CD8-positive, alpha-beta memory T cell (primary cell): ENCODE results near the gene NSMF. TPM values are rescaled to one million over a fixed set of nuclear protein-coding genes. Genes with fewer than 3 reads are reported as not detected.

ENCODE experiments used
- CTCF ChIA-PET: fragments of 350-600 bp; sonication (Branson Sonifier 250); formaldehyde crosslinking; loops from one replicate; lab custom pipeline; 2021; ENCODE audit warnings: antibody characterized with exemption; lab: Charles Lee
- POLR2A ChIA-PET: fragments of 350-600 bp; sonication (Branson Sonifier 250); formaldehyde crosslinking; loops from one replicate; lab custom pipeline; 2021; ENCODE audit warnings: antibody characterized with exemption; lab: Charles Lee
- DNase-seq, 5 donors: peaks; one replicate each; pipeline versions ENCODE4 v3.0.0 to v3.0.0-alpha.2; 2020 to 2022; ENCODE audit warnings: mixed read lengths in 1 of 5
- H3K27ac ChIP-seq: one replicate; pipeline ENCODE4 v1.7.0; 2013; ENCODE audit warnings: low read depth, mild to moderate bottlenecking, low read length, moderate library complexity
- H3K27me3 ChIP-seq: 2 replicates; pipeline ENCODE4 v1.7.0; 2013; ENCODE audit warnings: low read length, mild to moderate bottlenecking; ENCODE audit not compliant: insufficient read depth, poor library complexity, severe bottlenecking
- H3K36me3 ChIP-seq: 2 replicates; pipeline ENCODE4 v1.7.0; 2013; ENCODE audit warnings: mild to moderate bottlenecking, low read length, moderate library complexity; ENCODE audit not compliant: insufficient read depth
- H3K4me1 ChIP-seq: 2 replicates; pipeline ENCODE4 v1.7.0; 2013; ENCODE audit warnings: mild to moderate bottlenecking, low read length, moderate library complexity; ENCODE audit not compliant: insufficient read depth
- H3K4me3 ChIP-seq: 2 replicates; pipeline ENCODE4 v1.7.0; 2013; ENCODE audit warnings: mild to moderate bottlenecking, low read length
- H3K9me3 ChIP-seq: 2 replicates; pipeline ENCODE4 v1.7.0; 2013; ENCODE audit warnings: mild to moderate bottlenecking, low read length
- H3K27ac Mint-ChIP-seq, 8 donors: one replicate each; pipeline ENCODE4 v1.8.0; 2020 to 2021; ENCODE audit warnings: mixed read lengths in 8 of 8, mild to moderate bottlenecking in 6 of 8, inconsistent platforms in 3 of 8, moderate library complexity in 3 of 8
- H3K27me3 Mint-ChIP-seq, 2 donors: one replicate each; pipeline ENCODE4 v1.8.0; 2020 to 2021; ENCODE audit warnings: mixed read lengths in 2 of 2, mild to moderate bottlenecking in 1 of 2, moderate library complexity in 1 of 2
- H3K36me3 Mint-ChIP-seq, 3 donors: one replicate each; pipeline ENCODE4 v1.8.0; 2020 to 2021; ENCODE audit warnings: mixed read lengths in 3 of 3, inconsistent platforms in 1 of 3, mild to moderate bottlenecking in 1 of 3
- H3K4me1 Mint-ChIP-seq, 3 donors: one replicate each; pipeline ENCODE4 v1.8.0; 2020 to 2021; ENCODE audit warnings: mixed read lengths in 3 of 3, inconsistent platforms in 1 of 3, mild to moderate bottlenecking in 1 of 3
- H3K4me3 Mint-ChIP-seq, 7 donors: one replicate each; pipeline ENCODE4 v1.8.0; 2020 to 2021; ENCODE audit warnings: mixed read lengths in 7 of 7, mild to moderate bottlenecking in 6 of 7, moderate library complexity in 4 of 7, inconsistent platforms in 2 of 7
- H3K9me3 Mint-ChIP-seq, 5 donors: one replicate each; pipeline ENCODE4 v1.8.0; 2020 to 2022; ENCODE audit warnings: mixed read lengths in 5 of 5, mild to moderate bottlenecking in 3 of 5, moderate library complexity in 2 of 5, inconsistent platforms in 1 of 5
- polyA plus RNA-seq: library from polyadenylated mRNA; unstranded; fragments of 300-500 nt; fragmentation: Illumina TruSeq; gene quantifications from one replicate; pipeline ENCODE4 v1.2.3, GENCODE V29; 2021
- total RNA-seq, 2 experiments: library from RNA; stranded (reverse); gene quantifications; one replicate each; pipeline ENCODE4 v1.2.3, GENCODE V29; 2021

Gene NSMF
- total and polyA plus RNA-seq, 3 experiments from 2014 or later, result 15.4 to 42.8 (median 40.9) TPM

DNA sequence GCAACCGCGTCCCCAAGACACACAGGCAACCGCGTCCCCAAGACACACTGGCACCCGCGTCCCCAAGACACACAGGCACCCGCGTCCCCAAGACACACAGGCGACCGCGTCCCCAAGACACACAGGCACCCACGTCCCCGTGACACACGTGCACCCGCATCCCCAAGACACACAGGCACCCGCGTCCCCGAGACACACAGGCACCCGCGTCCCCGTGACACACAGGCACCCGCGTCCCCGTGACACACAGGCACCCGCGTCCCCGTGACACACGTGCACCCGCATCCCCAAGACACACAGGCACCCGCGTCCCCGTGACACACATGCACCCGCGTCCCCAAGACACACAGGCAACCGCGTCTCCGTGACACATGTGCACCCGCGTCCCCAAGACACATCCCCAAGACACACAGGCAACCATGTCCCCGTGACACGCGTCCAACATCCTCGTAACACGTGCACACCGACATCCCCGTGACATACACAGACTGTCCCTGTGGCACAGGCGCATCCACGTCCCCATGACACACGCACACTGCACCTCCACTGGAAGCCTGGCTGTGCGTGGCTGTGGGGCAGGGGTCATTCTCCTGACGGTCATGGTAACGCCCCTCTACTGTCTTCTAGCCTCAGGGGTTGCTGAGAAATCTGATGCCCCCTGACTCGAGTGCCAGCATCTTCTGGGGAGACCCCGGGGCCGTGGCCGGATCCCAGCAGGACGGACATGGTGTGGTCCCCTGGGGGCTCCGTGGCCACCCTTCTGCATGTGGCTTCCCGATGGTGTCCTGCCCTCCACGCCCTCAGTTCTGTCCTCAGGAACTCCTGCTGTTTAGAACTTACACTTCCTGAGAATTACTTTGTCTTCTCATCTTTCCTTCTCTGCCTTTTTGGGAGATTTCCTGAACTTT is 60.3 kb downstream of the NSMF start:
- H3K4me1 ChIP-seq, result no peaks in the 10 kb centered on the region
- Mint-ChIP-seq H3K27ac (no peak overlapping the region), H3K36me3 (peaks cover 0 to 15% (median 10%) of the 10 kb centered on the region in 3 donors), H3K4me1 (peaks cover 6 to 15% (median 7%) of the 10 kb centered on the region in 3 donors), H3K27me3 (no peaks in the 10 kb centered on the region), H3K9me3 (no peaks in the 10 kb centered on the region), H3K4me3 (no peak overlapping the region)
- no peaks in the 10 kb centered on the region for H3K27me3 ChIP-seq
- DNase-seq, result no peak
- POLR2A ChIA-PET, result no interaction called here
- no peaks in the 10 kb centered on the region for H3K36me3 ChIP-seq
- CTCF ChIA-PET, result no interaction called here
- H3K27ac ChIP-seq, result no peak overlapping the region
- H3K4me3 ChIP-seq, result no peak overlapping the region
- no peaks in the 10 kb centered on the region for H3K9me3 ChIP-seq

DNA sequence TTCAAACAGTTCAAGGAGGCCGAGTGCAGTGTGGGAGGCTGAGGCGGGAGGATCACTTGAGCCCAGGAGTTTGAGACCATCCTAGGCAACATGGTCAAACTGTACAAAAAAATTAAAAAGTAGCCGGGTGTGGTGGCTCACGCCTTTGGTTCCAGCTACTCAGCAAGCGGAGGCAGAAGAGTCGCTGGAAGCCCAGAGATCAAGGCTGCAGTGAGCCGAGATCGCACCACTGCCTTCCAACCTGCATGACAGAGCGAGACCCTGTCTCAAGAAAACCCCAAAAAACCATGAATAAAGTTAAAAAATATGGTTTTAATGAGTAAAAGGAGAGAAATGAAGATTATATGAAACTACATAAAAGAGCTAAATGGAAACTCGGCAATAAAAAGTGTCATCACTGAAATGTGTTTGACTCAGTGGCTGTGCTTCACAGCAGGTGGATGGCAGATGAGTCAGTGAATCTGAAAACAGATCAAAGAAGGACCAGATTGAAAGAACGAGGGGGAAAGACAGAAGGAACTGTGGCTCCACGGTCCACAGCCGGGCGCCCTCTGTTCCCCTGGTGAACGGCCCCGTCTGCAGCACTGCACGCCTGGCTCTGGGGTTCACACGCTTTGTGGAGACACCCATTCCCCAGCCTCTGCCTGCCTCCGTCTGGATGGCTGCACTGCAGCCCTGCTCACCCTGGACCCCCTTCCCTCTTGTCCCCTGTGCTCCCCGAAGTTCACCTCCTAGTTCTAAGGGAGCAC is 61.3 kb downstream of the NSMF start:
- no peaks in the 10 kb centered on the region for H3K27me3 Mint-ChIP-seq
- ChIA-PET CTCF (no interaction called here), POLR2A (no interaction called here)
- H3K27ac ChIP-seq, result no peak overlapping the region
- peaks cover 0 to 15% (median 10%) of the 10 kb centered on the region in 3 donors for H3K36me3 Mint-ChIP-seq
- DNase-seq, result no peak
- peaks cover 6 to 15% (median 7%) of the 10 kb centered on the region in 3 donors for H3K4me1 Mint-ChIP-seq
- H3K4me3 Mint-ChIP-seq, result no peak overlapping the region
- no peaks in the 10 kb centered on the region for H3K9me3 Mint-ChIP-seq
- H3K27me3 ChIP-seq, result no peaks in the 10 kb centered on the region
- no peak overlapping the region for H3K4me3 ChIP-seq
- H3K36me3 ChIP-seq, result no peaks in the 10 kb centered on the region
- no peaks in the 10 kb centered on the region for H3K4me1 ChIP-seq
- H3K27ac Mint-ChIP-seq, result no peak overlapping the region
- H3K9me3 ChIP-seq, result no peaks in the 10 kb centered on the region

Other genes starting within 250 kb of the NSMF start
- 1 to 10 TPM; 2.7 to 3.3 TPM for gene RNF208, start 237.1 kb downstream of the NSMF start, total RNA-seq
- gene RNF208, start 237.1 kb downstream of the NSMF start, polyA plus RNA-seq, result not detected
- gene CYSRT1, start 234.2 kb downstream of the NSMF start, total RNA-seq, result under 1 TPM; 0.58 to 0.66 TPM
- 0.32 TPM for gene CYSRT1, start 234.2 kb downstream of the NSMF start, polyA plus RNA-seq
- not detected for gene RNF224, start 231.8 kb downstream of the NSMF start, total RNA-seq
- gene RNF224, start 231.8 kb downstream of the NSMF start, polyA plus RNA-seq, result not detected
- gene SLC34A3, start 228.4 kb downstream of the NSMF start, total RNA-seq, result not detected
- not detected for gene SLC34A3, start 228.4 kb downstream of the NSMF start, polyA plus RNA-seq
- gene TUBB4B, start 218.0 kb downstream of the NSMF start, total RNA-seq, result 100 to 1,000 TPM; 322 to 331 TPM
- gene TUBB4B, start 218.0 kb downstream of the NSMF start, polyA plus RNA-seq, result 64.6 TPM
- gene STPG3, start 208.0 kb downstream of the NSMF start, total RNA-seq, result under 1 TPM; 0.27 to 0.28 TPM
- not detected for gene STPG3, start 208.0 kb downstream of the NSMF start, polyA plus RNA-seq
- 10 to 100 TPM; 67.5 to 72.0 TPM for gene NELFB, start 204.0 kb downstream of the NSMF start, total RNA-seq
- 34.8 TPM for gene NELFB, start 204.0 kb downstream of the NSMF start, polyA plus RNA-seq
- 1 to 10 TPM; 3.3 to 3.9 TPM for gene TOR4A, start 181.6 kb downstream of the NSMF start, total RNA-seq
- gene TOR4A, start 181.6 kb downstream of the NSMF start, polyA plus RNA-seq, result 1.8 TPM
- gene NRARP, start 157.1 kb downstream of the NSMF start, total RNA-seq, result 1 to 10 TPM; 1.9 to 2.3 TPM
- gene NRARP, start 157.1 kb downstream of the NSMF start, polyA plus RNA-seq, result not detected
- 1 to 10 TPM; 4.8 to 6.6 TPM for gene EXD3, start 36.2 kb downstream of the NSMF start, total RNA-seq
- gene EXD3, start 36.2 kb downstream of the NSMF start, polyA plus RNA-seq, result 6.7 TPM
- gene NOXA1, start 35.9 kb downstream of the NSMF start, total RNA-seq, result under 1 TPM; 0.66 to 0.74 TPM
- gene NOXA1, start 35.9 kb downstream of the NSMF start, polyA plus RNA-seq, result 1.3 TPM
- not detected for gene ENTPD8, start 18.0 kb downstream of the NSMF start, total RNA-seq
- not detected for gene ENTPD8, start 18.0 kb downstream of the NSMF start, polyA plus RNA-seq
- gene PNPLA7, start 91.1 kb upstream of the NSMF start, total RNA-seq, result 1 to 10 TPM; 2.0 to 2.4 TPM
- gene PNPLA7, start 91.1 kb upstream of the NSMF start, polyA plus RNA-seq, result 0.79 TPM
- gene MRPL41, start 92.5 kb upstream of the NSMF start, total RNA-seq, result 10 to 100 TPM; 65.9 to 68.2 TPM
- 44.9 TPM for gene MRPL41, start 92.5 kb upstream of the NSMF start, polyA plus RNA-seq
- 10 to 100 TPM; 37.3 to 38.2 TPM for gene DPH7, start 119.6 kb upstream of the NSMF start, total RNA-seq
- 31.3 TPM for gene DPH7, start 119.6 kb upstream of the NSMF start, polyA plus RNA-seq
- 10 to 100 TPM; 71.2 to 72.5 TPM for gene ZMYND19, start 131.2 kb upstream of the NSMF start, total RNA-seq
- gene ZMYND19, start 131.2 kb upstream of the NSMF start, polyA plus RNA-seq, result 11.2 TPM
- 10 to 100 TPM; 30.8 to 35.2 TPM for gene ARRDC1, start 146.4 kb upstream of the NSMF start, total RNA-seq
- 54.4 TPM for gene ARRDC1, start 146.4 kb upstream of the NSMF start, polyA plus RNA-seq
- gene EHMT1, start 159.7 kb upstream of the NSMF start, total RNA-seq, result 10 to 100 TPM; 68.9 to 74.6 TPM
- 37.0 TPM for gene EHMT1, start 159.7 kb upstream of the NSMF start, polyA plus RNA-seq